ENCODE measurements around the gene SRGAP2B.
"Not testable (repeated sequence)": the region's sequence is repeated elsewhere in the genome, so short reads cannot be mapped to it uniquely, and the experiment has no call there.

DNA sequence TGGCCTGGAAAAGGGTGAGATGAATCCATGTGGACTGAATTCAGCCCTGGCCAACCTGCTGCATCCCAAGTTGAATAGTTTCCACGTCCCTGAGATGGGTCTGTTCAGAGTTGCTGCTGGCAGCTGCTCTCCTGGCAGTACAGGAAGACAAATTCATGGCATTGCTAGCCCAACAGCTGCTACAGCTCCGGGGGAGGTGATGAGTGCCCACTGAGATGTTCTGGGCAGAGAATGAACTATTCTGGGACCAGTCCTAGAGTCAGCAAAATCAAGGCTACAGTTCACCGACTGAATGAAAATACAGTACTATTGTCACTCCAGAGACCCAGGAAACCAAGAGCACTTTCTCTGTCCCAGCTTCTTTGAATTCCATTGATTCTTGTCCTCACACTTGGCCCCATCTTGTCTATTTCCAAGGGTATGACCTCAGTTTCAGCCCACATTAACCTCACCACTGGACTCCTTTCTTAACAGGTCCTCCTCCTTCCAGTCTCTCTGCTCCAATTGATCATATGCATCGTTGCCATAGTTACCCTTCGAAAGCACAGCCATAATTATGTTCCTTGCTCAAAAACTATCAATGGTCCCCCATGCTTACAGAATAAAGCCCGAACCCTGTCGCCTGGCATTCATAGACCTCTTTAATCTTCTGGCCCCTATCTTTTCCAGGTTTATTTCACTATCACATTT lies 108.8 kb downstream of the SRGAP2B start:
- TF ChIP-seq, protein P1, sequence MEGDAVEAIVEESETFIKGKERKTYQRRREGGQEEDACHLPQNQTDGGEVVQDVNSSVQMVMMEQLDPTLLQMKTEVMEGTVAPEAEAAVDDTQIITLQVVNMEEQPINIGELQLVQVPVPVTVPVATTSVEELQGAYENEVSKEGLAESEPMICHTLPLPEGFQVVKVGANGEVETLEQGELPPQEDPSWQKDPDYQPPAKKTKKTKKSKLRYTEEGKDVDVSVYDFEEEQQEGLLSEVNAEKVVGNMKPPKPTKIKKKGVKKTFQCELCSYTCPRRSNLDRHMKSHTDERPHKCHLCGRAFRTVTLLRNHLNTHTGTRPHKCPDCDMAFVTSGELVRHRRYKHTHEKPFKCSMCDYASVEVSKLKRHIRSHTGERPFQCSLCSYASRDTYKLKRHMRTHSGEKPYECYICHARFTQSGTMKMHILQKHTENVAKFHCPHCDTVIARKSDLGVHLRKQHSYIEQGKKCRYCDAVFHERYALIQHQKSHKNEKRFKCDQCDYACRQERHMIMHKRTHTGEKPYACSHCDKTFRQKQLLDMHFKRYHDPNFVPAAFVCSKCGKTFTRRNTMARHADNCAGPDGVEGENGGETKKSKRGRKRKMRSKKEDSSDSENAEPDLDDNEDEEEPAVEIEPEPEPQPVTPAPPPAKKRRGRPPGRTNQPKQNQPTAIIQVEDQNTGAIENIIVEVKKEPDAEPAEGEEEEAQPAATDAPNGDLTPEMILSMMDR (conservative IDR thresholded peaks at IDR 0.05), result not testable (repeated sequence)
- not testable (repeated sequence) for TF ChIP-seq EZH2 (IDR thresholded peaks at IDR 0.05; ENCODE audit: low read depth)

Measured in PC-9 (cell line).